Stimulated activated CD8-positive, alpha-beta memory T cell treated with anti-CD3 and anti-CD28 coated beads, Interleukin-7, amount 100 ng/mL, for 48 hours (primary cell): ENCODE data around the gene CNOT6L.
A peak's percentile ranks its signal among the peaks of the same experiment; 100 is the strongest.
"Not testable (repeated sequence)": the region's sequence is repeated elsewhere in the genome, so short reads cannot be mapped to it uniquely, and the experiment has no call there.

Source experiments
- DNase-seq, 2 donors: peaks; one replicate each; pipeline ENCODE4 v3.0.0-alpha.2; 2020; ENCODE audit warnings: low read depth in 1 of 2; ENCODE audit errors: extremely low read depth in 1 of 2

CNOT6L gene

DNA sequence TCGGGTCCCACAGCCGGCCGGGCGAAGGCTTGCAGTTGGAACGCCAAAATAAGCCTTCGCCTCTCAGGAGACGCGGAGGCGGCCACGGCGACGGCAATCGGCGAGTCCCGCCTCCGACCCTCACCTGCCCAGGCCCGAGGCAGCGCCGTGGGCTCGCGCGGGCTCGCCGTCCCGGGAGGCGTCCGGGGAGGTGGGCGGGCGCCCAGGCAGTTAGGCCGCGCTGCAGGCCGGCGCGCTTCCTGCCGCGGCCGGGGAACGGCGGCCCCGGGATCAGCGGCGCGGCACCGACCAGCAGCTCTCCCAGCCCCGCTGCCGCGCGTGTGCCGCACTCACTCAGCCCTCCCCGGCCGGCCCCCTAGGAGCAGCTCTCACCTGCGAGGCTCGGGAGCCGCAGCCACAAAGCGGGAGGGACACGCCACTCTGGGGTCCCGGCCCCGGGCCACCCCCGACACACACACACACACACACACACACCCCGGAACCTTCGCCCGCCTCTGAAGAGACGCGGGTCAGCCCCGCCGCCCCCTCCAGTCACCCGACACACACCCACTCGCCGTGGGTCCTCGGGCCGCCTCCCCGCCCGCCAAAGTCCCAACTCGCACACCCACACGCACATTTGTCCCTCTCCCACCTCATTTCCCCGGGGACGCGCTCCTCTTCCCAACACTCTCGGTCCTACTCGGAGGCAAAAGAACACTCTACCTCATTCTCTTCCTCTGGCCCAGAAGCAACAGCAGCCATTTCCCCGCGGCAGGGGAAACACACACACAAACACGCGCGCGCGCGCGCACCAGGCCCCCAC, at the start of gene CNOT6L:
CNOT6L (minus strand) TSS at position 767 of the 802 bp plus-strand sequence; CDS start at position 707, 60 bp downstream.
- DNase-seq = peak; percentile 32 to 58

DNA sequence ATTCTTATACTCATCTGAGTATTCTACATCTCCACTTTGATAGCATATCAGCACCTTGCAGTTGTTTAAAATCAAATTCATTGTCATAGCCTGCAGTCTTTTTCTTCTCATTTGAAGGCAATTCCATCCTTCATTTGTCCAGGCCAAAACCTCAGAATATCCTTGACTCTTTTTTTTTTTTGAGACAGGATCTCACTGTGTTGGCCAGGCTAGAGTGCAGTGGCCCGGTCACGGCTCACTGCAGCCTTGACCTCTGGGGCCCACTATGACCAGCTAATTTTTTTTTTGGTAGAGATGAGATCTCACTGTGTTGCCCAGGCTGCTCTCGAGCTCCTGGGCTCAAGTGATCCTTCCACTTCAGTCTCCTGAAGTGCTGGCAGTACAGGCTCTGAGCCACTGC, 46.1 kb upstream of the CNOT6L start:
- DNase-seq = no peak

DNA sequence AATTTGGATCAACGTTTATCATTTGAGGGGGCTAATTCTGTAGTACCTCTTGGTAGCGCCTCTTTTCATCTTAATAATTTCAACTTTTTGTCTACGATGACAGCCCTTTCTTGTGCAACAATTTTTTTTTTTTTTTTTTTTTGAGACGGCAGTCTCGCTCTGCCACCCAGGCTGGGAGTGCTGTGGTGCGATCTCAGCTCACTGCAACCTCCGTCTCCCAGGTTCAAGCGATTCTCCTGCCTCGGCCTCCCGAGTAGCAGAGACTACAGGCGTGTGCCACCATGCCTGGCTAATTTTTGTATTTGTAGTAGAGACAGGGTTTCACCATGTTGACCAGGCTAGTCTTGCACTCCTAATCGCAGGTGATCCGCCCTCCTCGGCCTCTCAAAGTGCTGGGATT, 44.2 kb upstream of the CNOT6L start:
- not testable (repeated sequence) for DNase-seq

DNA sequence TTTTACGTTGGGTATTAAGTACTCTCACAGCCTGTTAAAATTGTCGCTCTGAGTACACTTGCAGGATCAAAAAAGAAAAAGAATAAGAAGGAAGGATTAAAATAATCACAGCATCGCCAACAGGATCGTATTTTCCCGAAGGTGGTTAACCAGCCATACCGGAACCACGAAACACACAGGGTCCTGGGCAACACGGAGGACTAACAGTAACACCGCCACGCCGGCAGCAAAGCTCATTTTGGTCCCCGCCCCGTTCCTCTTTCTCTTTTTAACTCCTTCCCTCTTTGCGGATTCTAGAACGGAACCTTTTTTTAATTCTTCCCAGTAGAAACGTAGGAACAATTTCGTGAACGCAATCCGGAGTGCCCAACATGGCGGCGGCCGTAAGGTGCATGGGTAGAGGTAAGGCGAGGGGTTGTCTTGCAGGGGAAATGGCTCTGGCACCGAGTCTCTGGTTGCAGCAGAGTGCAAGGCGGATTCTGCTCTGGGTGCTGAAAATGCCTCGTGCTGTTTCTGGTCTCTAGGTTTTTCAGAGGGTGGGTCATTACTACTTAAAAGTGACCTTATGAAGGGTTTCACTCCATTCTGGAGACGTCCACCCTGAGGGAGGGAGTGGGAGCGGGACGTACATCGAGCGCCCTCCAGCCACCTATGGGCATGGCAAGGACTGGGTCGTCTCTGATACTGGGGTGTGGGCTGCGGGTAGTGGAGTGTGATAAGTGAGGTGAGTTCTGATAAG, 43.5 kb upstream of the CNOT6L start, which contains the start of gene MRPL1:
MRPL1 (plus strand) TSS at position 353 of the 739 bp plus-strand sequence; CDS start at position 372, 19 bp downstream.
- DNase-seq = peak; percentile 62 to 85

DNA sequence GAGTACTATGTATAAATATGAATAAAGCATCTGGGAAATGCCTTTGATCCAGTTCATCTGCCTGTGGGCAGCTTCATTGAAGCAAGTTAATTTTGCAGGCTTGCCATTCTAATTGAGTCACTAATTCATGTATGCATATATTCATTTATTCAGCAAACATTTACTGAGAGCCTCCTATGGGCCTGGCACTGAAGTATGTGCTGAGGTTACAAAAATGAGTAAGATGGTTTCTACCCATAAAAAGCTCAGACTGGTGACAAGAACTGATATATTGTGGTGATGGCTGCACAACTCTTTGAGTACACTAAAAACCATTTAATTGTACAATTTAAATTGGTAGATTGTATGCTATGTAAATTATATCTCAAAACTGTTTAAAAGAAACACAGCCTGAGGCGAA, 42.3 kb upstream of the CNOT6L start:
- DNase-seq = no peak

DNA sequence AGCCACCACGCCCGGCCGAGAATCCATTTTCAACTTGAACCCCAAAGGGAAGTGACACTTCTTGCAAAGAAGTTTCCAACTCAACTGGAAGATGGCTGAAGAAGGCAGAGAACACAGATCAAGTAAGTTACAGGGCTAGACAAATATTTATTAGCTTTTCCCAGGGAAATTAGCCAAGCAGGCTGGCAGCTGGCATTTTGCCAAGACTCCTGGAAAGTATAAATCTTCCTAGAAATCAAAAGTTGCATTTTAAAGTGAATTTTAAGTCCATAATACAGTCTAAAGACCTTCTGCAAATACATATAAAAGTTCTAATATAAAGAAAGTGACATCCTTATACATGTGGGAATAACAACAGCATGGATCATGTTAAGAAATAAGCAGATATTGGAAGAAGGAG, 40.1 kb upstream of the CNOT6L start:
- DNase-seq = no peak

DNA sequence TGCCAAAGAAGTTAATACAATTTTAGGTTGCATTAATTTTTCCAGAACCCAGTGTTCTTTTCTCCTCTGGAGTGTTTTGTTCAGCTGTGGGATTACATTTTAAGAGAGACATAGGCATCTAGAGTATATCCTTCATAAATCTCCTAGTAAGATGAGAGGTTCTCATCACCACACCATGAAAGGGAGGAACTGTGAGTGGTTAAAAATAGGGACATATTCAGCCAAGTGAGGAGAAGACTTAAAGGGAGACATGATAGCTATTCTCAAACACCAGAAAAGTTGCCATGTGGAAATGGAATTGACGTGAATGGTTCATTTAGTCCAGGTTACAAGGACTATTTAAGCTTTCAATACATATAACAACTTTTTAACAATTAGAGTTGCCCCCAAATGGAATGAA, 37.0 kb upstream of the CNOT6L start:
- no peak for DNase-seq

DNA sequence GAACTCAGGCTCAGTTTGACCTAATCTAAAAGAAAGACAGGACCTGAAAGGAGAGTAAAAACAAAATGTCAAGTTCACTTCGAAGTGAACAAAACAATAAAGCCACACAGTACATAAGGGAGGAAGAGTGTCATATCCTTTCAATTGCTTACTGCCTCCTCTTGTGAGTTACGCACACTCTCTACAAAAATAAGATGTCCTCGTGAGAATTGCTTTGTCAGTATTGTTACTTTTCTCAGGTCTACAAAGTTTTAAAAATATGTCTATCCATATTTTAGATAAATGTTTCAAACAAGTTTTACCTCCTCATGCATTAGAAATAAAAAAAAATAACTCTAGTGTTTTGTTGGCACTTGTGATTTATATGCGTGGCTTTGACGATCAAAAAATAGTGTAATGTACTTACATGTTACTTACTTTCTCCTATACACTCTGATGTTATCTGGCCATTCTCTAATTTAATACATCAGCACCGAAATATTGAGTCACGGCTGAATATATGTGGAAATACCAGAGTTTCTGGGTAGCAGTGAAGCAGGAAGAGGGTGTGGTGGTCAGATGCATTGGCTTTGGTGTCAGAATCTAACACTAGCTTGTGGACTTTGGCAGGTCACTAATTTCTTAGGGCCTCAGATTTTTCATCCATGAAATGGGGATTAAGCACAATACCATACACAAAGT, 35.4 kb upstream of the CNOT6L start:
- DNase-seq = no peak

DNA sequence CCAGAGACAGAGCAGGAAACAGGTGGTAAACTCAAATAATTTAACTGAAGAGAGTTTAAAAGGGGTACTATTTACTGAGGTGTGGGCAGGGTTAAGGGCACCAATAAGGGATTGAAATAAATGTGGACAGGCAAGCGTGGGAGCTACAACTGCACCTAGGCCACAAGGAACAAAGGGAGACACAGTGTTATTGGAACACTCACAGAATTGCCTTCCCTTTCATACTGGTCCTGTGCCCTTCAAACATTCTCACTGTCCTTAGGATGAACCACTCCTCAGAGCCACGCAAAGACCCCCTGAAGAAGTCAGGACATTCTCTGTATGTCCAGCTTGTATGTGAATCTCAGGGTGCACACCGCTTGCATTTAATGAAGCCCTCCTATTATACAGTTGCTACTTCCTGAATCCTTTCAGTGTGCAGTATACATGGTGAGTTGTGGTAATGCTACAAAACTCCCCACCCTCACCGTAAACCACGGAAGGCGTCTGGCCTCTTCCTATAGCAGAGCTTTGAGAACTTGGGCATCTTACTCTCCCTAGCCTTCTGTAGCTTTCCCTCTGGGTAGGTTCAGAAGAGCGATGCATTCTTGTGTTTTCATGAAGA, 33.8 kb upstream of the CNOT6L start:
- DNase-seq = peak; percentile 31 to 52

DNA sequence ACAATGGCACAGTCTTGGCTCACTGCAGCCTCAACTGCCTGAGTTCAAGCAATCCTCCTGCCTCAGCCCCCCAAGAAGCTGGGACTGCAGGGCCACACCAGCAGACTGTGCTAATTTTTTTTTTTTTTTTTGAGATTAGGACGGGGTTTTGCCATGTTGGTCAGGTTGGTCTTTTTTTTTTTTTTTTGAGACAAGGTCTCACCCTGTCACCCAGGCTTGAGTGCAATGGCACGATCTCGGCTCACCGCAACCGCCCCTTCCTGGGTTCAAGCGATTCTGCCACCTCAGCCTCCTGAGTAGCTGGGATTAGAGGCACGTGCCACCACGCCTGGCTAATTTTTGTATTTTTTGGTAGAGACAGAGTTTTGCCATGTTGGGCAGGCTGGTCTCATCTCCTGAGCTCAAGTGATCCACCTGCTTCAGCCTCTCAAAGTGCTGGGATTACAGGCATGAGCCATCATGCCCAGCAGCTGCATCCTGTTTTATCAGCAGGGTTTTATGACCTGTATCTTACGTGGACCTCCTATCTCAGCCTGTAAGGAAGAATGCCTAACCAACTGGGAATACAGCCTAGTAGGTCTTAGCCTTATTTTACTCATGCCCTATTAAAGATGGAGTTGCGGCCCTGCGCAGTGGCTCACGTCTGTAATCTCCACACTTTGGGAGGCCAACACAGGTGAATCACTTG, 30.3 kb upstream of the CNOT6L start:
- no peak for DNase-seq

DNA sequence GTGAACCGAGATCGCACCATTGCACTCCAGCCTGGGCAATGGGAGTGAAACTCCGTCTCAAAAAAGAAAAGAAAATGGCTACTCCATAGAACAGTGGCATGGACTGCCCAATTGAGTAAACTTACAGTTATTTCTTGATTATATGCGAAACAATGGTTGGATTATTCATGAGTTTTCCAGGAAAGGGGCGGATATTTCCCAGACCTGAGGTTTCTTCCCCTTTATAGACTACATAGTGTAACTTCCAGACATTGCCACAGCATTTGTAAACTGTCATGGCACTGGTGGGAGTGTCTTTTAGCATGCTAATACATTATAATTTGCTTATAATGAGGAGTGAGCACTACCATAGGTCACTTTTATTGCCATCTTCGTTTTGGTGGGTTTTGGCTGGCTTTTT, 29.3 kb upstream of the CNOT6L start:
- no peak for DNase-seq

DNA sequence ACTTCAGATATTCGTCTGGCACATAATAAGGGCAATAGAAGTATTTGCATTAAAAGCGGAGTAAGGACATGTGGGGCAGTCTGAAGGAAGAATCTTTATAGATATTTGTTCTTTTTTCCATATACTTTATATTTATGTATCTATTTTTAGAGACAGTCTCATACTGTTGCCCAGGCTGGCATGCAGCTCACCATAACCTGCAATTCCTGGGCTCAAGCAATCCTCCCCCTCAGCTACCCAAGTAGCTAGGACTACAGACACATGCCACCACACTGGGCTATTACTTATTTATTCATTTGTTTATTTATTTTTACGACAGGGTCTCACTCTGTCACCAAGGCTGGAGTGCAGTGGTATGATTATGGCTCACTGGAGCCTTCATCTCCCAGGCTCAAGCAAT, 26.8 kb upstream of the CNOT6L start:
- no peak for DNase-seq

DNA sequence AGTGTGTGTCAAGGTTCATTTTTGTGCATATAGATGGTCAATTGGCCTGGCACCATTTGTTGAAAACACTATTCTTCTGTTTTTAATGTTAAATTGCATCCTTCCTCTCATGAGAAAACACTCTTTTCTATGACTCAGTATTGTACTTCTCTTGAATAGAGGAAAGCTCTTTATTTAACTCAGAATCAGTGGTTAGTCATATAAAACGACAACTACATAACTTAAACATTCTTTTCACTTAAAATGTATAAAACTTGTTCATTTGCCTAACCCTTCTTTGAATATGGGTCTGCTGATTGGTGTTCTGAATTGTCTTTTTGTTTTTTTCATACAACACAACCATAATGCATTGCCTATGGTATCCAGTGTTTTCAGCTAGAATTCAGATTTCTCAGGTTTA, 26.2 kb upstream of the CNOT6L start:
- no peak for DNase-seq

DNA sequence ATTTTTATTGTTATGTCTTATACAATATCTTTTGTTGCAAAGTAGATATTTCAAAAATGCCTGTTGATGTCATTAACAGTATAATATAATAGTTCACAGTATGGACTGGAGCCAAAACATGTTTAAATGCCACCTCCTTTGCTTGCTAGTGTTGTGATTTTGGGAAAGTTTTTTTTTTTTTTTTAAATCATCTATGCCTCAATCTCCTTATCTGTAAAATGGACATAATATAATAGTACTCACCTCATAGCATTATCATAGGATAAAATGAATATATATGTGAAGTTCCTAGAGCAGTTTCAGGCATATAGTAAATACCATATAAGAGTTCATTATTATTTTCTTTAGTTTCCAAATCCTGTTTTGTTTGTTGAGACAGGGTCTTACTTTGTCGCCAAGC, 25.2 kb upstream of the CNOT6L start:
- DNase-seq = no peak

DNA sequence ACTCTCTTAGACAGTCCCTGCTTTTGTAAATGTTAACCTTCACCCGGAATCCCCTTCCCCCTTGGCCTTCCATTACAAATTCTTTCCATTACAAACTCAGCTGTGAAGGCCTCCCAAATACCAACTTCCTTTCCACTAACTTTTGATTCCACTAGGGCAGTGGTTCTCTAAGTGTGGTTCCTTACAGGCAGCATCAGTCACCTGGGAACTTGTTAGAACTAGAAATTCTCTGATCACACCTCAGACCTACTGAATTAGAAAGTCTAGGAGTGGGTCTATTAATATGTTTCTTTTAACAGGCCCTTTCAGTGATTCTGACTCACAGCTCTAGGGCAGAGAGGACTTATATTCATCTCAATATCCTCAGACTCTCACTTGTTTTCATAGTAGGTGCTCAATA, 24.5 kb upstream of the CNOT6L start:
- no peak for DNase-seq

DNA sequence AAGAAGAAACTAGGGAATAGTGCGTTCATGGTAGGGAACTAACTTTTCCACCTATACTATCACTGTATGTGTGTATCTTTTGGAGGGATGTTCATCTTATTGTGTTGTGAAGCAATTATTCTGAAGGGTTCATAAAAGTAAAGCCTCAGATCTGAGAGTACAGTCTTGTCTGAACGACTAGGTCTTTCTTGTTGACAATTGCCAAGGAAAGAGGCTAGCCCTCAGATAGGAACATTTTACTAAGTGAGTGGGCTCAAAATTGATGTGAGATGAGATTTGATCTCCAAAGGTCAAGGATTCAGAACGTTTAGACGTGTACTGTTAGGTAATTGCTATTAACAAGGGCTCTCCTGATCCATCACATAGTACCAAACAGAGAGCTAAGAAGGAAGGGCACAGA, 15.2 kb upstream of the CNOT6L start:
- no peak for DNase-seq

DNA sequence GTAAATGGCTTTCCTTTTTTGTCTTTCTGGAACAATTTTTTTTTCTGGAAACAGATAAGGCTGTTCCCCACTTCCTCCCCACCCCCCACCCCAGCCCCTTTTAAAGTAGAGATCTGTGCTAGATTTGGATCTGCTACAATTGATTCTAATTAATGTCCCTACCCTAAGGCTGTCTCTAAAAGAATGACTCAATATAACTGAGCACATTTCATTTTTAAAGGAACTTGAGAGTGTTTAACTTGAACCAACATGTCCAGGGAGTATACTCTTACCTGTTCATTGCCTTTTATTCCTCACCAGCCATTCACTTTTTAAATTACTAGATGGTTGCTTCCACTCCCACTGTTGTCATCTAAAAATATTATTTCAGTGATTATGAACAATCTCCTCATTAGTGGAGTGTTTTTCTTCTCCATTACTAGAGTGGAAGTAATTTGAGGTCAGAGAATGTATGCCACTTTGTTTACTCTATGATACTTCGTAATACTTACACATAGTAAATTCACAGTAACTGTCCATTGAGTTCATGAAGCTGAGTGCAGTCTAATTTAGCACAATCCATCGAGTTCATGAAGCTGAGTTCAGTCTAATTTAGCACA, 14.1 kb upstream of the CNOT6L start:
- no peak for DNase-seq

DNA sequence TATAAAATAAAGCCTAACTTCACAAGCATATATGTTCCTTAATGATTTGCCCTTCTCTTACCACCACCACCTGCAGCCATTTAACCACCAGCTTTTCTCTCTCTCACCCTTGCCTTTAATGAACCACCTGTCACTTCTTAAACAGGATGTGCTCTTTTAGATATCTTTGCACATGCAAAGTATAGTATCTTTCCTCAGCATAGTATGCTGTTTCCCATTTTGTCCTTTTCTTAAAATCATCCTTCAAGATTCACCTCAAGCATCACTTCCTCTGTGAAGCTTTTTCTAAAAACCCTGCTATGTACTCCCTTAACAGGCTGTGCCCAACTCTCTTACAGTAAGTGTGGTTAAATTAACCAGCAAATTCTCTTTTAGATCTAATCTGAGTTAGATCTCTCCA, 8.2 kb upstream of the CNOT6L start:
- no peak for DNase-seq

DNA sequence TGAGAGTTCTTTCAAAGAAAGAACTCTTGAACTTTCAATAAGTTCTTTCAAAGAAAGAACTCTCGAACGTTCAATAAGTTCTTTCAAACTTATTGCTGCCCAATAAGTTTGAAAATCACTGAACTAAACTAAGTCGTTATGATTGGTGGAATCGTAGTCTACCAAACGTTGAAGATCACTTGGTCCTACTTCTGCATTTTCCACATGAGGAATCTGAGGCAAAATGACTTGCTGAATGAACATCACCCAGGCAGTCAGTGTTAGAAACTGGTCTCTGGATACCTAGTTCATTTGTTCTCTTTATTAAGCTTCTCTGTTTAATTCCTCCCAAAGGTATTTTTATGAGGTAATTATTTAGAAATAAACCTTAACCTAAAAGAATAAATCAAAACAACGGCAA, 7.1 kb upstream of the CNOT6L start:
- DNase-seq = no peak

DNA sequence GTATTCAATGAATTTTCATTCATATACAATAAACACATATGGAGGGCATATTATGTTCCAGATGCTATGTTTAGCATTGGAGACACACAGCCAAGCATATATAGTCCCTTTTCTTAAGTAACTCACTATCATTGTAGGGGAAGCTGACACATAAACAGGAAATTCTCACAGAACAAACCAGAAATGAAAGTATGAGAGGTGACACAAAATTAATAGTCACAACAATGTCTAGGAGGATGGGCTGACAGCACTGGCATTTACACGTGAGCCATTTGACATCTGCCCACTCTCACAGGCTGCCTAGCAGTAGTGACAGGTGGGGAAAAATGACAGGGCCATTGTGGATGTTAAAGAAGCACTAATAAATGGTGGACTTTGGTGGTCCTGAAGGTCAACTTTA, 2.6 kb upstream of the CNOT6L start:
- DNase-seq = no peak
